HG02642 (cell line): ENCODE measurements around the gene PPP2R5A.

Experiments used
- ATAC-seq: cut with Tn5 transposase; IDR thresholded peaks from one replicate; pipeline ENCODE4 v1.9.1; 2021; ENCODE audit warnings: mild to moderate bottlenecking; ENCODE audit not compliant: unreplicated experiment, poor library complexity

PPP2R5A gene

DNA sequence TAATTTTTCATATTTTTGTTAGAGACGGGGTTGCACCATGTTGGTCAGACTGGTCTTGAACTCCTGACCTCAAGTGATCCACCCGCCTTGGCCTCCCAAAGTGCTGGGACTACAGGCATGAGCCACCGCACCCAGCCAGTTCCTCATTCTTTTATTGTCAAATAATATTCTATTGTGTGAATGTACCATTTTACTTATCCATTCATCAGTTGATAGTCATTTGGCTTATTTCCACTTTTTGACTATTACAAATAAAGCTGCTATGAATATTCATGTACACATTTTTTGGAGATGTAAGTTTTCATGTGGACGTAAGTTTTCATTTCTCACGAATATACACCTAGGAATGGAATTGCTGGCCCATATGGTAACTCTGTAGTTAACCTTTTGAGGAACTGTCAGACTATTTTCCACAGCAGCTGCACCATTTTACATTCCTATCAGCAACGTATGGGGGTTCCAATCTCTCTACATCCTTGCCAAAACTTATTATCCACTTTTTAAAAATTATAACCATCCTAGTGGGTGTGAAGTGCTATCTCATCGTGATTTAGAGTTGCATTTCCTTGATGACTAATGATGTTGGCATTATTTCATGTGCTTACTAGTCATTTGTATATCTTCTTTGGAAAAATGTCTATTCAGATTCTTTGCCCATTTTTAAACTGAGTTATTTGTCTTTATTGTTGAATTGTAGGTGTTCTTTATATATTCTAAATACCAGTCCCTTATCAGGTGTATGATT is 116.8 kb downstream of the PPP2R5A start:
- no peak for ATAC-seq

DNA sequence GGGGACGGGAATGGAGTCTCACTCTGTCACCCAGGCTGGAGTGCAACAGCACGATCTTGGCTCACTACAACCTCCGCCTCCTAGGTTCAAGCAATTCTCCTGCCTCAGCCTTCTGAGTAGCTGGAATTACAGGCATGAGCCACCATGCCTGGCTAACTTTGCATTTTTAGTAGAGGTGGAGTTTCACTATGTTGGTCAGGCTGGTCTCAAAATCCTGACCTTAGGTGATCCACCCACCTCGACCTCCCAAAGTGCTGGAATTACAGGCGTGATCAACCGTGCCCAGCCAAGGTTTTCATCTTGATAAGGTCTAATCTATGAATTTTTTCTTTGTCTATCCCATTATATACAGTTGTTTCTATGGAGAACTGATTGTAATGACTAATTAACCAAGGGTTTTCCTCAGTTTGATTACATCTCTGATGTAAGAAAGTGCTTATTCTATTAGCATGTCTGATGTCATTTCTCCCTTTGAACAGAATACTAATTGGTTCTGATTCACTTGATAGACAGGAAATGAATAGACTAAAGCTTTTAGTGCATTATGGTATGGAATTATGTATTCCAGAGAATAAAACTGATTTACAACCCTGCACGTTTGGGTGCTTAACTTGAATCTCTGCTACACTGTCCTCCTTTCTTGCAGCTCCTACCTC is 117.6 kb downstream of the PPP2R5A start:
- ATAC-seq = no peak

DNA sequence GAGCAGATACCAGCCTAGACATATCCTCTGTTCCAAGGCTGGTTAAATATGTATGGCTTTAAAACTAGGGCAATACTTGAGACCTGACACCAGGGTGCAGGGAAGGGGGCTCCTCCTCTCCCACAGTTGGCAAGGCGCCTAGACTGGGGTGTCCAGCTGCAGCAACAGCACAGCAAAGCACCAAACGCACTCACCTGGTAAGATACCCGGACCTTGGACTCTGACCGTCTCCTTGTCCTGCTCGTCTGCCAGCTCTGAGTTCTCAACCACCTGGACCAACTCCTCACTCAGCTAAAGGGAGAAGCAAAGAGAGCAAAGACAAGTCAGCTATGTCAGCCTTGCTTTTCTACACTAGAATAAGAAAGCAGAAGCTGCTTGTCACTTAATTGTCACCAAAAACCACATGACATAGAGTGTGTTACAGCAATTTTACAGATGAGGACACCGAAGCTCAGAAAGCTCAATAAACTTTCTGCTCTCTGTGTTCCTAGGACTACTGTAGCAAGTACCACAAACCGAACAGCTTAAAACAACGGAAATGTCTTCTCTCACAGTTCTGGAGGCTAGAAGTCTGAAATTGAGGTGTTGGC is 125.1 kb downstream of the PPP2R5A start:
- no peak for ATAC-seq
